NCI-H187 (cell line): ENCODE results near the gene REXO5.
"Not testable (repeated sequence)": the region's sequence is repeated elsewhere in the genome, so short reads cannot be mapped to it uniquely, and the experiment has no call there.

Source experiments
- DNase-seq, 2 experiments: peaks; one replicate each; lab custom pipeline; 2025; lab: John Stamatoyannopoulos, UW

The REXO5 gene

GRCh38 chr16:20849589-20850390 lies 43.5 kb downstream of the REXO5 start:
- peak in 1 of 2 experiments; percentile 22 for DNase-seq

GRCh38 chr16:20850981-20851380 lies 44.7 kb downstream of the REXO5 start:
- DNase-seq, result no peak

GRCh38 chr16:20851601-20852000 lies 45.3 kb downstream of the REXO5 start:
- no peak for DNase-seq

GRCh38 chr16:20853143-20853542 lies 46.8 kb downstream of the REXO5 start:
- no peak for DNase-seq

GRCh38 chr16:20853981-20854620 lies 47.8 kb downstream of the REXO5 start:
- DNase-seq, result no peak

- no peak for DNase-seq
Measured at GRCh38 chr16:20854963-20855362, 48.6 kb downstream of the REXO5 start.

GRCh38 chr16:20857281-20857680 lies 51.0 kb downstream of the REXO5 start:
- no peak for DNase-seq

- DNase-seq, result no peak
Measured at GRCh38 chr16:20859229-20859628, 52.9 kb downstream of the REXO5 start.

- no peak for DNase-seq
Measured at GRCh38 chr16:20859699-20860098, 53.4 kb downstream of the REXO5 start.

- DNase-seq, result no peak
Measured at GRCh38 chr16:20860361-20860760, 54.0 kb downstream of the REXO5 start.

GRCh38 chr16:20860995-20861394 lies 54.7 kb downstream of the REXO5 start:
- not testable (repeated sequence) for DNase-seq

GRCh38 chr16:20862162-20862960 lies 56.0 kb downstream of the REXO5 start:
- no peak for DNase-seq

GRCh38 chr16:20864376-20864775 lies 58.0 kb downstream of the REXO5 start:
- DNase-seq, result not testable (repeated sequence)

- no peak for DNase-seq
Measured at GRCh38 chr16:20865420-20866131, 59.2 kb downstream of the REXO5 start.

GRCh38 chr16:20866145-20866772 lies 59.9 kb downstream of the REXO5 start:
- DNase-seq, result no peak

GRCh38 chr16:20866801-20867200 lies 60.5 kb downstream of the REXO5 start:
- DNase-seq, result no peak

- no peak for DNase-seq
Measured at GRCh38 chr16:20867585-20867984, 61.3 kb downstream of the REXO5 start.

GRCh38 chr16:20868890-20869289 lies 62.6 kb downstream of the REXO5 start:
- no peak for DNase-seq

- DNase-seq, result no peak
Measured at GRCh38 chr16:20870122-20870820, 63.9 kb downstream of the REXO5 start.

GRCh38 chr16:20871258-20871657 lies 64.9 kb downstream of the REXO5 start:
- no peak for DNase-seq
